Pons (tissue), 1 donor: ENCODE data around the gene UFSP2.

ENCODE experiments used
- DNase-seq: peaks from one replicate; pipeline ENCODE4 v3.0.0-alpha.2; 2016; ENCODE audit warnings: low spot score

The UFSP2 gene

GRCh38 chr4:185352741-185353140 is 73.0 kb downstream of the UFSP2 start:
- DNase-seq = no peak

DNA sequence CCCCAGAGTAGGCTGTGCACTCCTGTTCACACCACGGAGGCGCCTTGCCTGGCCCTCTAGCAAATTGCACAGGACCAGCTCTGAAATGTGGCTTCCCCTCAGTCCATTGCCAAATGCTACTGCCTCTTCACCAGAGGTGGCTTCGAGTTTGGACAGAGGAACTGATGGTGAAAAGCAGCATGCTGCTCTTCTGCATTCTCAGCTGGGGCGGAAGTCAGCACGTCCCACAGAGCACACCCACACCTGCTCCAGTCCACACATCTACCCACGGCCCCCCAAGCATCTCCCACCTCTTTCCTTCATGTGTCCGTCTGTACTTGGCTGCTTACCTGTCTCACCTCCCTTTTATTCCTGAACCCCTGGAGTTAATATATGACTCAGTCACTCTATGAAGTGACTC is 73.6 kb downstream of the UFSP2 start:
- DNase-seq = no peak

DNA sequence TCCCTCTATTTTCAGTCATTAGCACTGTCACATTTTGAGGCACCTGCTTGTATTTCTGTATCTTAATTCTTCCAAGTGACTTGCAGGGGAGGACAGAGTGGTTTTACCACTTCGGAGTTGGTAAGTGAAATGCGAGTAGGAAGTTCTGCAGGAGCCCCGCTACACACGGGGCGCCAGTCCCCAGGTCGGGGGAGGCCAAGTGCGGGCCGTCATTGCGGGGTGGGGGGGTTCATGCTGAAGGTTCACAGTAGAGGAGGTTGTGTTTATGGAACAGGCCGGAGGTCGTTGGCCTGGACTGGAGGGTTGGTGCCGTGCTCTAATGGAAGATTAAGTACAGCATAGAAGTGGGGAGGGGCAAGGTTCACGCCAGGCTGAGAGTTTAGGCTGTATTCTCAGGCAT is 74.1 kb downstream of the UFSP2 start:
- no peak for DNase-seq
